Activated CD4-positive, alpha-beta T cell treated with anti-CD3 and anti-CD28 coated beads for 24 hours (primary cell): ENCODE data around the gene MPO.

Experiments used
- DNase-seq, 2 donors: peaks; one replicate each; pipeline ENCODE4 v3.0.0-alpha.2; 2020; ENCODE audit warnings: low read depth in 2 of 2

MPO gene

DNA sequence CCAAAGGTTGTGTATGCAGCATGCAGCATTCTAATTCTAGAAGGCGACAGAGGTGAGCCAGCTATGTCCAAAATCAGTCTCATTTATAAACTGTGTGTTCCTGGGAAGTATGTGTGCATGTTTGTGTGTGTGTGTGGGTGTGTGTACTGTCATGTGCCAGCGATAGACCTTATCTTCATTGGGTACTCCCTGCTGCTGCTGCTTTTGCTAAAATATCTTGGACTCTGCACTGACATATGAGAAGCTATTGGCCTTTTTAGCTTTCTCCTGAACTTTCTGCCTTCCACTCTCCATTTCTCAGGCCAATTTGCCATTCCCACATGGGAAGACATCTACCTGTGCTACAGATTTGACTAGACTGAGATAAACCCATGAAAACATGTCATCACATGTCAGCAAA is 44.3 kb downstream of the MPO start:
- DNase-seq = no peak

DNA sequence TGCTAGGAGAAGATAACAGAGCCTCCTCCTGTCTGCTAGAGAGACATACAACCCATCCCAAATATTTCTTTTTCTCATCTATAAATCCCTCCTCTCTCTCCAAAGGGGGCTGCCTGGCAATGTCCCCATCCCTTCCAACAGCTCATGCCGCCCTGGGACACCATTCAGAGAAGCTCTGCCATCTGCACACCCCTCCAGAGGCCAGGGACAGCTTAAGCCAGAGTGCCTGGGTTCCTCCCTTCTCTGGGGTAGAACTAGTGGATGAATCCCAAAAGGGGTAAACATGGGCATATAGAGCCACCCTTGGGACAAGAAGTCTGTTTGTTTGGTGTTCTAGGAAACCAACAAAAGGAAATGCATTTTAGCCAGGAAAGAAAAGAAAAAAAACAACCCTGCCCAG is 44.9 kb downstream of the MPO start:
- no peak for DNase-seq

GRCh38 chr17:58234512-58234911 is 46.2 kb downstream of the MPO start:
- DNase-seq = no peak

GRCh38 chr17:58233543-58233942 is 47.2 kb downstream of the MPO start:
- DNase-seq = no peak

DNA sequence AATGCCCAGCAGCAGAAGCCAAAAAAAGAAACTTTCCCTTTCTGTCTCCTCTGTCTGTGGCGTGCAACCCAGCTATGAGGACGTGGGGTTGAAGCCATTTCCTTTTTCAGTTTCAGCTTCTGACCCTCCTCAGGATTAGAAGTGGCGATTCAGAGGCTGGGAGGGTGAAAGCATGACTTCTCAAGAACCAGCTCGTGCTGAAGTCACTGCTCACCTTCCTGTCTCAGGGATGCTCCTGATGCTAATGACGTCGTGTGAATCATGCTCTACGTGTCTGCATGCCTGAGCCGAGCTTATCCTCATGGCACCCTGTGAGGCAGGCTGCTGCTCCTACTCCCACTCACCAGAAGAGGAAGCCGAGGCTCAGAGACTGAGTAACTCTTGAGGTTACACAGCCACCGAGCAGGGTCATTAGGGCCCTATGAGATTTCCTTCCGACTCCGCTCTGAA is 48.0 kb downstream of the MPO start:
- no peak for DNase-seq

GRCh38 chr17:58231641-58232040 is 49.1 kb downstream of the MPO start:
- DNase-seq = no peak

- DNase-seq = no peak
These were observed 50.9 kb downstream of the MPO start for GRCh38 chr17:58229881-58230280.

DNA sequence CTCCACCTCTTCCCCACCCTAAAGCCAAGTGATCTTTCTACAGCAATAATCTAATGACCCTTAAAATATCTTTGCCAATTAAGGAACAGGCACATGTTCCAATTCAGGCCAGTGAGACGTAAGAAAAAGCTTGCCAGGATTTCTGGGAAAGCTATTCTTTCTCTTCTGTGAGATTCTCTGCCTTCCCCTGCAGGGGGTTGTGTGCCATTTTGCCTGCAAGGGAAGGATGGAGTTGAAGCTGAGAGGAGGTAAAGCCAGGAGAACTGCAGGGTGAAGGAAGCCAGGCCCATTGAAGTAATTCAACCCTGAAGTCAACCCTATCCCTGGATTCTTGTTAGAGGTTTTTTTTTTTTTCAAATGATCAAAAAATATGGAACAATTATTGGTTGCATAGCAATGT is 51.4 kb downstream of the MPO start:
- no peak for DNase-seq

GRCh38 chr17:58228679-58229078 is 52.1 kb downstream of the MPO start:
- DNase-seq = no peak

GRCh38 chr17:58227733-58228132 is 53.0 kb downstream of the MPO start:
- no peak for DNase-seq

DNA sequence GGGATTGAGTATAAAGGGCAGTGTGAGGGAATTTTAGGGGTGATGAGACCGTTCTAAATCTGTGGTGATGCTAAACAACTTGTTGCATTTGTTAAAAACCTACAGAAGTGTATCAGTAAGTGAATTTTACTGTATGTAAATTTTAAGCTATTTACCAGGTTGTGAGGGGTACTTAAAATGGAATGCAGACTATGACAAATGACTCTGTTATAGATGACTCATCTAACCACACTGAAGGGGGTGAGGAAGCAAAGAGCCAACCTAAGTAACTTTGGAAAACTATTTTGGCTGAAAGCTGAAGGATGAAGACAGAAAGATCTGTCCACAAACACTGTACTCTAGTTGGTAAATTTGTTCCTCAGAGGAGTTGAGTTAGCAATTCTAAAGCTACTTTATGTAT is 56.4 kb downstream of the MPO start:
- DNase-seq = no peak
